ENCODE measurements around the gene ZBTB7C. TPM values are rescaled to one million over a fixed set of nuclear protein-coding genes. Genes with fewer than 3 reads are reported as not detected.

The ZBTB7C gene
- total RNA-seq, 4 donors from 2014 or later = 26.0 to 50.6 (median 46.2) TPM

GRCh38 chr18:48050176-48050575 is 359.0 kb downstream of the ZBTB7C start:
- H3K27me3 ChIP-seq = no peaks in the 10 kb centered on the region
- H3K4me3 ChIP-seq = no peak overlapping the region
- WGBS = 32% methylated on average over 3 of the region's 7 CpGs
- TF ChIP-seq POLR2AphosphoS5 (IDR thresholded peaks at IDR 0.05) (no peak), POLR2A (IDR thresholded peaks at IDR 0.05) (no peak), EP300 (IDR thresholded peaks at IDR 0.05) (no peak), CTCF (IDR thresholded peaks at IDR 0.05) (no peak)
- H3K9me3 ChIP-seq = no peaks in the 10 kb centered on the region
- H3K36me3 ChIP-seq = no peaks in the 10 kb centered on the region
- DNase-seq (ENCODE audit: low spot score in 2 of 2) = no peak
- H3K4me1 ChIP-seq = peaks cover 37% of the 10 kb centered on the region
- peak overlapping the region; percentile 61 for H3K27ac ChIP-seq

GRCh38 chr18:48049757-48050156 is 359.4 kb downstream of the ZBTB7C start:
- no peak for TF ChIP-seq EP300 (IDR thresholded peaks at IDR 0.05)
- no peak for TF ChIP-seq CTCF (IDR thresholded peaks at IDR 0.05)
- TF ChIP-seq POLR2A (IDR thresholded peaks at IDR 0.05) = no peak
- no peak for TF ChIP-seq POLR2AphosphoS5 (IDR thresholded peaks at IDR 0.05)
- 18% methylated on average over 4 of the region's 5 CpGs for WGBS
- Histone ChIP-seq H3K36me3 (no peaks in the 10 kb centered on the region), H3K9me3 (no peaks in the 10 kb centered on the region), H3K27me3 (no peaks in the 10 kb centered on the region), H3K4me1 (peaks cover 34% of the 10 kb centered on the region), H3K27ac (peak overlapping the region; percentile 61), H3K4me3 (no peak overlapping the region)
- peak in 1 of 2 donors; percentile 62 for DNase-seq (ENCODE audit: low spot score in 2 of 2)

- Histone ChIP-seq H3K36me3 (no peaks in the 10 kb centered on the region), H3K9me3 (no peaks in the 10 kb centered on the region), H3K4me1 (peaks cover 24% of the 10 kb centered on the region), H3K27me3 (no peaks in the 10 kb centered on the region), H3K4me3 (no peak overlapping the region), H3K27ac (no peak overlapping the region)
- DNase-seq (ENCODE audit: low spot score in 2 of 2) = no peak
- no peak for TF ChIP-seq EP300 (IDR thresholded peaks at IDR 0.05)
- TF ChIP-seq POLR2AphosphoS5 (IDR thresholded peaks at IDR 0.05) = no peak
- no peak for TF ChIP-seq CTCF (IDR thresholded peaks at IDR 0.05)
- no peak for TF ChIP-seq POLR2A (IDR thresholded peaks at IDR 0.05)
- WGBS = 94% methylated on average over 3 of the region's 3 CpGs
These were observed 360.9 kb downstream of the ZBTB7C start for GRCh38 chr18:48048251-48048650.

- 86% methylated on average over 4 of the region's 5 CpGs for WGBS
- Histone ChIP-seq H3K27ac (no peak overlapping the region), H3K27me3 (no peaks in the 10 kb centered on the region), H3K4me3 (no peak overlapping the region), H3K4me1 (peaks cover 24% of the 10 kb centered on the region), H3K9me3 (no peaks in the 10 kb centered on the region), H3K36me3 (no peaks in the 10 kb centered on the region)
- DNase-seq (ENCODE audit: low spot score in 2 of 2) = peak in 1 of 2 donors; percentile 24
- TF ChIP-seq EP300 (IDR thresholded peaks at IDR 0.05) = no peak
These were observed 362.3 kb downstream of the ZBTB7C start for GRCh38 chr18:48046843-48047242.

- H3K27ac ChIP-seq = no peak overlapping the region
- no peak overlapping the region for H3K4me3 ChIP-seq
- no peaks in the 10 kb centered on the region for H3K9me3 ChIP-seq
- no peaks in the 10 kb centered on the region for H3K36me3 ChIP-seq
- TF ChIP-seq POLR2A (IDR thresholded peaks at IDR 0.05) = no peak
- no peak for TF ChIP-seq EP300 (IDR thresholded peaks at IDR 0.05)
- TF ChIP-seq POLR2AphosphoS5 (IDR thresholded peaks at IDR 0.05) = no peak
- TF ChIP-seq CTCF (IDR thresholded peaks at IDR 0.05) = no peak
- H3K4me1 ChIP-seq = peaks cover 24% of the 10 kb centered on the region
- DNase-seq (ENCODE audit: low spot score in 2 of 2) = no peak
- 64% methylated on average over 2 of the region's 2 CpGs for WGBS
- H3K27me3 ChIP-seq = no peaks in the 10 kb centered on the region
These were observed 363.4 kb downstream of the ZBTB7C start for GRCh38 chr18:48045744-48046143.

GRCh38 chr18:48044944-48045343 is 364.2 kb downstream of the ZBTB7C start:
- no peak overlapping the region for H3K4me3 ChIP-seq
- no peaks in the 10 kb centered on the region for H3K9me3 ChIP-seq
- no peaks in the 10 kb centered on the region for H3K27me3 ChIP-seq
- H3K4me1 ChIP-seq = peaks cover 17% of the 10 kb centered on the region
- no peak for DNase-seq (ENCODE audit: low spot score in 2 of 2)
- TF ChIP-seq POLR2A (IDR thresholded peaks at IDR 0.05) (no peak), POLR2AphosphoS5 (IDR thresholded peaks at IDR 0.05) (no peak), CTCF (IDR thresholded peaks at IDR 0.05) (no peak), EP300 (IDR thresholded peaks at IDR 0.05) (no peak)
- H3K36me3 ChIP-seq = peaks cover 2% of the 10 kb centered on the region
- 93% methylated on average over 3 of the region's 3 CpGs for WGBS
- H3K27ac ChIP-seq = no peak overlapping the region
